Astrocyte of the cerebellum (primary cell): ENCODE measurements around the gene IFNL1.

ENCODE experiments used
- DNase-seq: peaks from one replicate; pipeline ENCODE4 v3.0.0-alpha.2; 2011; ENCODE audit warnings: low read depth
- H3K4me3 ChIP-seq: 2 replicates; pipeline ENCODE4 v1.5.1; 2011; ENCODE audit warnings: mild to moderate bottlenecking, low read depth, low read length, moderate library complexity
- CTCF ChIP-seq: IDR thresholded peaks from 2 replicates; pipeline ENCODE4 v1.5.1; 2012; ENCODE audit warnings: low read length, low read depth, moderate library complexity, mild to moderate bottlenecking; ENCODE audit errors: missing control alignments
- in situ Hi-C: cut with HindIII; loops from 2 replicates; pipeline ENCODE4 v1.10.0; 2017; ENCODE audit warnings: low sequenced_read_pairs

Gene IFNL1

DNA sequence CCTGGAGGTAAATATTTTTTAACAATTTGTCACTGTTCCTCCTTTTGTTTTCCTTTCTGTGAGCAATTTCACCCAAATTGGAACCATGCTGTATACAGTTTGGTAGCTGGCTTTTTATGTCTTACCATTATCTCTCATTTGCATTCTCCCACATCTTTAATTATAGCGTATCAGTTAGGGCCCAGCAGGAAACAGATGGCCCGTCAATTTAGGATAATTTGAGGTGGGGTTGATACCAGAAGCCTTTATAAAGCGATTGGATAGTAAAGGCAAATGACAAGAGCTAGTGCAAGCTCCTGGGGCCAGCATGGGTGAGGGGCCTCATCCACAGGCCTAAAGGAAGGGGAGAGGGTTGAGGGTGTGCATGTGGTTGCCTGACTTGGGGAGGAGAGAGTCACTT, 43.7 kb upstream of the IFNL1 start:
- in situ Hi-C loops: no loop called here
- DNase-seq: no peak
- TF ChIP-seq CTCF: no peak
- H3K4me3 ChIP-seq: no peak overlapping the region

DNA sequence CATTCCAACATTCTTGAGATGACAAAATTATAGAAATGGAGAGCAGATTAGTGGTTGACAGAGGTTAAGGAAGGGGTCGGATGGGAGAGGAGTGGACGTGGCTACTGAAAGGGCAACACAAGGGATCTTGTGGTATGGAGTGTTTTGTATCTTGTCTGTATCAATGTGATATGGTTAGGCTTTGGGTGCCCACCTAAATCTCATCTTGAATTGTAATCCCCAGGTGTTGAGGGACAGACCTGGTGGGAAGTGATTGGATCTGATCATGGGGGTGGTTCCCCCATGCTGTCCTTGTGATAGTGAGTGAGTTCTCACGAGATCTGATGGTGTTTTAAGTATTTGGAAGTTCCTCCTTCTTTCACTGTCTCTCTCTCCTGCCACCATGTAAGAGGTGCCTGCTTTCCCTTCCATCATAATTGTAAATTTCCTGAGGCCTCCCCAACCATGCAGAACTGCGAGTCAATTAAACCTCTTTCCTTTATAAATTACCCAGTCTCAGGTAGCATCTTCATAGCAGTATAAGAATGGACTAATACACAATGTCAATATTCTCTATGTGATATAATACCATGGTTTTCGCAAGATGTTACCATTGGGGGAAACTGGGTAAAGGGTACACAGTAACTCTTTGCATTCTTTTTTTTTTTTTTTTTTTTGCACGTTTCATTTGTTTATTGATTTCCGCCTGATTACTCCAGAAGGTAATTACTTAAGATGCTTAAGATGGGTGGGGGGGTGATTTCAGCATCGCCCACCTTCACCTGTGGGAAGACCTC, 42.6 kb upstream of the IFNL1 start:
- no peak overlapping the region for H3K4me3 ChIP-seq
- no peak for DNase-seq
- in situ Hi-C loops: no loop called here
- no peak for TF ChIP-seq CTCF

DNA sequence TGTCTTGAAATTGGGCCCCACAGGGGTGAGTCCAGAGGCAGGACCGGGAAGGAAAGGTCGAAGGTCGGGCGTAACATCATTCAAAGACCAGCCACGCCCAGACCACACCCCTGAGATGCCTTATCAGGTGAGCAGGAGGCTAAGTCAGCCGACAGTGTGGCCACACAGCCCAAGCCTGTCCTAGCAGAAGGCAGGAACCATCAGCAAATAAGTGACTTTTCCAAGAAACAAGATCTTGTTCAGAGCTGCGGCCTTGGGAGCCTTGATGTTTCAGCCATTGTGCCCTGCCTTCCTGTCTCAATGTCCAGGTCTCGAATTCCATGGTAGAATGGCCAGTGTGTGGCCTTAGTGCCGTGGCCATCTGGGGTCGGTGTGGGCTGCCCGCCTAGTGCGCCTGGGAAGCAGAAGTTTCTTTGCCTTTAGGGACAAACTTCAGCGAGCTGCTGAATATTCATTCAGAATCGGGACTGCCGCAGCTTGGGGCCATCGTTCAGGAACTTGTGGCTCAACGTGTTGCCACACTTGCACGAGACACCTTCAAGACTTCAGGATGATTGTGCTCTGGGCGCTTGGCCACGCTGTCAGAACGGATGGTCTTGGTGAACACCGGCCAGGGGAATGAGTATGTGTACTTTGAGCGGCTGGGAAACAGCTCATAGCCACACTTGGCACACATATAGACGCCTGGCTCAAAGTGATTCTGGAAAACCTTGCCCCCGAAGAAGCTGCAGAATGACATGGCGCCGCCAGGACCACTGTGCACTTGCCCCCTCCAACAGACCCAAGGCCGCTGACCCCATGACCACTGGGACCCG, 41.5 kb upstream of the IFNL1 start:
- in situ Hi-C loops: no loop called here
- no peak for TF ChIP-seq CTCF
- DNase-seq: no peak
- H3K4me3 ChIP-seq: no peak overlapping the region

- no peak for DNase-seq
- H3K4me3 ChIP-seq: no peak overlapping the region
- in situ Hi-C loops: no loop called here
- TF ChIP-seq CTCF: no peak
Observed at GRCh38 chr19:39257227-39257626, 39.0 kb upstream of the IFNL1 start.

GRCh38 chr19:39261704-39262103, 34.5 kb upstream of the IFNL1 start:
- no peak for TF ChIP-seq CTCF
- H3K4me3 ChIP-seq: no peak overlapping the region
- no peak for DNase-seq
- in situ Hi-C loops: no loop called here

DNA sequence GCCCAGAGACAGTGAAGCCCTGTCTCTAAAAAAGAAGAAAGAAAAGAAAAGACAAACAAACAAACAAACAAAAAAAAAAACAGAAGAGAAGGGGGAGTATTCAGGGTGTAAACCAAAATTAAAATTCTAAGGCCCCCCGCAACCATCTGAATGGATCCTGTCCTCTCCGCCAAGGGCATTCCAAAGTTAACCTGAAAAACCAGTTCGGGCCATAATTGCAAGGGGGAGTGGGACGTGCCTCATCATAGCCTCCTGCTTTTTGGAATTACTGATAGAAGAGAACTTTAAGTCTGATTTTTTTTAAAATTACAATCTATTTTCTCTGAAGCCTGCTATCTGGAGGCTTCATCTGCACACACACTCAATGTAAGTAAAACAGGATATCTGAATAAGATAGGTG, 33.7 kb upstream of the IFNL1 start:
- no peak for TF ChIP-seq CTCF
- in situ Hi-C loops: no loop called here
- H3K4me3 ChIP-seq: no peak overlapping the region
- DNase-seq: no peak
